GM11168 (cell line): ENCODE results near the gene PRX.
"Not testable (repeated sequence)": the region's sequence is repeated elsewhere in the genome, so short reads cannot be mapped to it uniquely, and the experiment has no call there.

Source experiments
- in situ Hi-C: fragments of 300-500 bp; cut with MboI; formaldehyde crosslinking; loops from one replicate; pipeline ENCODE4 v1.12.0; 2022; ENCODE audit warnings: low sequenced_read_pairs; ENCODE audit not compliant: unreplicated experiment

Gene PRX

GRCh38 chr19:40438284-40438683 is 25.1 kb upstream of the PRX start:
- in situ Hi-C loops: no loop called here

DNA sequence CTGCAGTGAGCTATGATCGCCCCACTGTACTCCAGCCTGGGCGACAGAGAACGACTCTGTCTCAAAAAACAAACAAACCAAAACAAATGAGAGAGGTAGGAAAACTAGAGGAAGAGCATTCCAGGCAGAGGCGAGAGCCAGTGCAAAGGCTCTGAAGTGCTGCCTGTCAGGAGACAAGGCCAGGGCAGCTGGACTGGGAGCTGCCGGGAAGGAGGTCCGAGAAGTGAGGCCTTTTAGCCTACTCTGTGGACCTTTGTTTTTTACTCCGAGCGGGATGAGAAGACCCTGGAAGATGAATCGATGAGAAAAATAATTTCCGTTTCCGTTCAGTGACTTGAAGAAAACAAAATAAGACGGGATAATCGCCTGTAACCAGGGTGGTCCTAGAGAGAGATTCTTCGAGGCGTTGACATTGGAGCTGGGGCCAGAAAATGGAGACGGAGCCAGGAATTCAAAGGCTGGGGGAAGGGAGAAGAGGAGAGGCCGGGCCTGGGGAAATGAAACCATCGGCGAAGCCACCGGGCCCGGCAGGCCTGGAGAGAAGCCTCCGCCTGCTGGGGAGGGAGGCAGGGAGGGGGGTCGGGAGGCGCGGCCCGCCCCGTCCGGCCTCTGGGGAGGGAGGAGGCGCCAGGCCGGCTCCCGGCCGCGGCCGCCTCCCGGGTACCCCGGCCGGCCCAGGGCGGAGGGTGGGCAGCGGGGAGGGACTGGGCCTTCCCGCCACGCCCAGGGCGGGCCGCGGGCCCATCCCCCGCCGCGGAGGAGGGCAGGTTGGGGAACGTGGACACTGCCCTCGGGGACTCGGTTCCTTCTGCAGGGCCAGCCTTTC is 20.4 kb upstream of the PRX start:
- in situ Hi-C loops: no loop called here

DNA sequence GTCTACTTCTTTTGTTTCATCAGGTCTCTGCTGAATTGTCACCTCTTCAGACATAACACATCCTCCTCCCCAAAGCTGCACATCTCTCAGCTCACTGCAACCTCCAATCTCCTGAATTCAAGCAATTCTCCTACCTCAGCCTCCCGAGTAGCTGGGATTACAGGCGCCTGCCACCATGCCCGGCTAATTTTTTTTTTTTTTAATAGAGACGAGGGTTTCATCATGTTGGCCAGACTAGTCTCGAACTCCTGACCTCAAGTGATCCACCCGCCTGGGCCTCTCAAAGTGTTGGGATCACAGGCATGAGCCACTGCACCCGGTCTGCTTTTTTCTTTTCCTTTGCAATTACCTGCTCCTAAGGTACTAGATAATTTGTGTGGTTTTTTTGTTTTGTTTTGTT is 19.6 kb upstream of the PRX start:
- in situ Hi-C loops: not testable (repeated sequence)

- in situ Hi-C loops: no loop called here
Measured at GRCh38 chr19:40431698-40432097, 18.5 kb upstream of the PRX start.

DNA sequence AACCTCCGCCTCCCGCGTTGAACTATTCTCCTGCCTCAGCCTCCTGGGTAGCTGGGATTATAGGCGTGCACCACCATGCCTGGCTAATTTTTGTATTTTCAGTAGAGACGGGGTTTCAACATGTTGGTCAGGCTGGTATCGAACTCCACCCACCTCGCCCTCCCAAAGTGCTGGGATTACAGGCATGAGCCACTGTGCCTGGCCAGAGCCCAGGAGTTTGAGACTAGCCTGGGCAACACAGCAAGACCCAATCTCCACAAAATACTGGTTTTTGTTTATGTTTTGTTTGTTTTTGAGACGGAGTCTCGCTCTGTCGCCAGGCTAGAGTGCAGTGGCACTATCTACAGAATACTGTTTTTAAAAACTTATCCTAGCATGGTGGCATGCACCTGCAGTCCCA is 17.1 kb upstream of the PRX start:
- in situ Hi-C loops: not testable (repeated sequence)

DNA sequence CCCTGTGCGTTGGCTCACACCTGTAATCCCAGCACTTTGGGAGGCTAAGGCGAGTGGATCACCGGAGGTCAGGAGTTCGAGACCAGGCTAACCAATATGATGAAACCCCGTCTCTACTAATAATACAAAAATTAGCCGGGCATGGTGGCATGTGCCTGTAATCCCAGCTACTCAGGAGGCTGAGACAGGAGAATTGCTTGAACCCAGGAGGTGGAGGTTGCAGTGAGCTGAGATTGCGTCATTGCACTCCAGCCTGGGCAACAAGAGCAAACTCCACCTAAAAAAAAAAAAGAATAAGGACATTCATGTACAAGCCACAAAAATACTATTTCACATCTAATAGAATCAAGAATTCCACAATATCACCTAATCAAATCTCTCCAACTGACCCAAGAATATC is 15.0 kb upstream of the PRX start:
- in situ Hi-C loops: not testable (repeated sequence)

GRCh38 chr19:40425450-40426287 is 12.5 kb upstream of the PRX start, which contains the start of gene SERTAD1:
SERTAD1 (minus strand) TSS chr19:40425992; CDS start chr19:40423546, 2,446 bp downstream.
- in situ Hi-C loops: no loop called here

- in situ Hi-C loops: no loop called here
Measured at GRCh38 chr19:40424637-40425449, 11.7 kb upstream of the PRX start.

DNA sequence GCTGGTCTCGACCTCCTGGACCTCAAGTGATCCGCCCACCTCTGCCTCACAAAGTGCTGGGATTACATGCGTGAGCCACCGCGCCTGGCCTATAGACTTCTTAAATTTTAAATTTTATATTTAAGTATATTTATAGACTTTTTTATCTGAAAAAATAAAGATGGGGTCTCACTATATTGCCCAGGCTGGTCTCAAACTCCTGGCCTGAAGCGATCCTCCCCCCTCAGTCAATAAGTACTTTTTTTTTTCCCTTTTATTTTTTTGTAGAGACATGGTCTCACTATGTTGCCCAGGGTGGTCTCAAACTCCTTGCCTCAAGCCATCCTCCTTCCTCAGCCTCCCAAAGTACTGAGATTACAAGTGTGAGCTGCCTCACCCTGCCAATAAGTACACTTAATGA is 10.8 kb upstream of the PRX start:
- in situ Hi-C loops: no loop called here

DNA sequence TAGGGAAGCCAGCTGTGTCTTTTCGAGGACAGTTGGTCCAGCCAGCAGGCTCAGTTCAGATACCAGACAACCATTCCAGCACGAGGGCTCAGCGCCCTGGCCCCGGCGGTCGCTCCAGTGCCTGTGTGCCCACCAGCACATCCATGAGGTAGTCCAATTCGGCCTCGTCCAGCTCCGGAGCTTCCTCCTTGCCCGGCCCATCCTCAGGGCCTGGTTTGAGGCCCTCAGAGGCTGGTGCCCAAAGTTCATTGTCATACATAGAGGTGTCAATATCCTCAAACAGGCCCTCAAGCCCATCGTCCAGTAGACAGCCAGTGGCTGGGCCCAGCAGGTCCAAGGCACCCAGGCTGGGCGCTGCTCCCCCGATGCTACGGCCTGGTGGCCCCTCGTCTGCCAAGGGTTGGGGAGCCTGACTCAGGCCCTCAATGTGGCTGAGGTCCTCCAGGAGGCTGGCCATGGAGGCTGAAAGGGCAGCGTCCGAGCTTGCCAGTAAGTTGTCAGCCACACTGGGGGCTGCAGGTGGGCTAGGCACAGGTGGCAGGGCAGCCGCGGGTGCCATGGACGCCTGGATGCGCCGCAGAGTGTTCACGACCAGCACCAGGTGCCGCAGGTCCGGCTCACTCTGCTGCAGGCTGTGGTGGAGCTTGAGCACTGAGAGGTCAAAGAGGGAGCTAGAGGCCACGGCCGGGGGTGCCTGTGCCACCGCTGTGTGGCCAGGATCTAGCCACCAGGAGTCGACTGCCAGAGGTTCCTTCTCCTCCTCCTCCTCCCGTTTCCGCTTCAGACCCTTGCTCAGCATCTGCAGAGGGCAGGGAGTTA is 9.8 kb upstream of the PRX start:
- in situ Hi-C loops: no loop called here

- in situ Hi-C loops: no loop called here
Measured at GRCh38 chr19:40421993-40422747, 9.0 kb upstream of the PRX start.

- in situ Hi-C loops: no loop called here
Measured at GRCh38 chr19:40420766-40421765, 7.9 kb upstream of the PRX start.

DNA sequence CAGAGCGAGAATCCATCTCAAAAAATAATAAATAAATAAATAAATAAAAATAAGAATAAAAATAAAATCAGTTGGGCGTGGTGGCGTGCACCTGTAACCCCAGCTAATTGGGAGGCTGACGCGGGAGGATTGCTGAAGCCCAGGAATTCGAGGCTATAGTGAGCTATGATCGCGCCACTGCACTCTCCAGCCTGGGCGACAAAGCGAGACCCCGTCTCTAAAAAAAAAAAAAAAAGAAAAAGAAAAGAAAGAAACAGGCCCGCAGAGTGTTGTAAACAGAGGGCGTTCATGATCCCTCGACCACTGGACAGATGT is 7.2 kb upstream of the PRX start:
- in situ Hi-C loops: no loop called here

- in situ Hi-C loops: no loop called here
Measured at GRCh38 chr19:40419780-40420179, 6.6 kb upstream of the PRX start.

DNA sequence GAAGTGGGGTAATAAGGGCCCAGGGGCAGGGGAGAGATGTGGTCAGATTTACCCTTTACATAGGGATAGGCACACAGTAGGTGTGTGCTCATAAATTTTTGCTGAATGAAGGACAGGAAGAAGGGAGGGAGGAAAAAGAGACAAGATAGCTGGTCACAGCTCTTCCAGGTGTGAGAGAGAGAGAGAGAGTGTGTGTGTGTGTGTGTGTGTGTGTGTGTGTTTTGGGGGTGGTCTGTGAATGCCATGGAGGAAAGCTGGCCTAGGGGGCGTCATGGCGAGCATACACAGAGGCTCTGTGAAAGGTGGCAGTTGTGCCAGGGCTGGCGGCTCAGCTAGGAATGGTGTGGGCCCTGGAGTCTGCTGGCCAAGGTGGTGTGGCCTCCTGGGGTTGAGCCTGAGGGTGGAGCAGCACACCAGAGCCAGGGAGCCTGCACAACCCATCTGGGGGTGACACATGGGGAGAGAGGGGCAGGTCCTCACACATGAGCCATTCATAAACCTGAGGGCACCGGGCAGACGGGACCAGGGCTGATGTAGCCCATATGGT is 6.0 kb upstream of the PRX start:
- in situ Hi-C loops: no loop called here

- in situ Hi-C loops: no loop called here
Measured at GRCh38 chr19:40418040-40418439, 4.9 kb upstream of the PRX start.

DNA sequence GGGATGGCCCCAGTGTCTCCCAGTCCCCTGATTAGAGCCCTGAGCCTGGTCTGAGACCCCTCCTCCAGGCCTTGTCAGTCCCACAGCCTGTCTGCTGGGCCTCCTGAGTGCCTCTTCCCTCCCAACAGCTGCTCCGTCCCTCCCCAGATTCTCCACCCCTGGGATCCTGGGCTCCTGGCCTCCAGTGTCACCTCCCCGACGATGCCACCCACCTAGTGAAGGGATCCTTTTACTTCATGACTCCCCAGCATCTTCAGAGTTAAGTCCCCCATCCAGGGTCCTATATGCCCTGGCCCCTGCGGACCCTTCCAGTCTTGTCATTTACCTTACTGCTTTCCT is 4.4 kb upstream of the PRX start:
- in situ Hi-C loops: no loop called here
